Measurements from ENCODE around the gene PROSER3.

PROSER3 gene

DNA sequence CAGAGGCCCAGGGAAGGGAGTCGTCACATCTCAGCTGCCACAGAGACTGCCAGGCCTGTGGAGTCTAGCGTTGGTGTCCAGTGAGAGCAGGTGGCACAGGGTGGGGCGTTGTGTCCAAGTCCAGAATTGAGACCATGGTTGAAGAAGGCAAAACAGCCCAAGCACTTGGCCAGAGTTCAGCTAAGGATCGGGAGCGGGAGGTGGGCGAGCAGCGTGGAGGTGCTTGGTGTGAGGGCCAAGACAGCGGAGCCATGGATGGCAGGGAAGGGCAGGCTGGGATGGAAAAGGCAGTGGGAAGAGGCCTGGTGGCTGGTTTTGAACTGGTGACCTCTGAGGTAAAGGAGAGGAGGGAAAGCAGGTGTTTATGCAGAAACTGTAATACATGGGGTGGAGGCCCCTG is 23.7 kb upstream of the PROSER3 start:
- H3K4me3 ChIP-seq (ENCODE audit: low read depth, low read length, poor library complexity, severe bottlenecking), result no peak overlapping the region
- H3K9me2 ChIP-seq (ENCODE audit: low read depth, low read length), result no peaks in the 10 kb centered on the region
- no peak overlapping the region for H3K4me2 ChIP-seq (ENCODE audit: low read length)
- H4K20me1 ChIP-seq (ENCODE audit: insufficient read depth, low read length), result no peaks in the 10 kb centered on the region
- no peak overlapping the region for H3K27ac ChIP-seq (ENCODE audit: low read depth, low read length, poor library complexity, severe bottlenecking)
- no peak for TF ChIP-seq EZH2 (IDR thresholded peaks at IDR 0.05; ENCODE audit: borderline replicate concordance, low read length)
- TF ChIP-seq, protein P1, sequence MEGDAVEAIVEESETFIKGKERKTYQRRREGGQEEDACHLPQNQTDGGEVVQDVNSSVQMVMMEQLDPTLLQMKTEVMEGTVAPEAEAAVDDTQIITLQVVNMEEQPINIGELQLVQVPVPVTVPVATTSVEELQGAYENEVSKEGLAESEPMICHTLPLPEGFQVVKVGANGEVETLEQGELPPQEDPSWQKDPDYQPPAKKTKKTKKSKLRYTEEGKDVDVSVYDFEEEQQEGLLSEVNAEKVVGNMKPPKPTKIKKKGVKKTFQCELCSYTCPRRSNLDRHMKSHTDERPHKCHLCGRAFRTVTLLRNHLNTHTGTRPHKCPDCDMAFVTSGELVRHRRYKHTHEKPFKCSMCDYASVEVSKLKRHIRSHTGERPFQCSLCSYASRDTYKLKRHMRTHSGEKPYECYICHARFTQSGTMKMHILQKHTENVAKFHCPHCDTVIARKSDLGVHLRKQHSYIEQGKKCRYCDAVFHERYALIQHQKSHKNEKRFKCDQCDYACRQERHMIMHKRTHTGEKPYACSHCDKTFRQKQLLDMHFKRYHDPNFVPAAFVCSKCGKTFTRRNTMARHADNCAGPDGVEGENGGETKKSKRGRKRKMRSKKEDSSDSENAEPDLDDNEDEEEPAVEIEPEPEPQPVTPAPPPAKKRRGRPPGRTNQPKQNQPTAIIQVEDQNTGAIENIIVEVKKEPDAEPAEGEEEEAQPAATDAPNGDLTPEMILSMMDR (IDR thresholded peaks at IDR 0.05; ENCODE audit: low read length), result no peak
- no peaks in the 10 kb centered on the region for H3K4me1 ChIP-seq (ENCODE audit: insufficient read depth, low read length, severe bottlenecking)
- H2AFZ ChIP-seq (ENCODE audit: low read length), result no peak overlapping the region
- no peaks in the 10 kb centered on the region for H3F3A ChIP-seq (ENCODE audit: insufficient read depth, low read length)
- no peaks in the 10 kb centered on the region for H3K27me3 ChIP-seq (ENCODE audit: insufficient read depth, low read length)
- H3K9ac ChIP-seq (ENCODE audit: low read length), result no peak overlapping the region
- no peaks in the 10 kb centered on the region for H3K79me2 ChIP-seq (ENCODE audit: insufficient read depth, low read length)
- H3K36me3 ChIP-seq (ENCODE audit: insufficient read depth, low read length), result peaks cover 91% of the 10 kb centered on the region
- H3K9me3 ChIP-seq (ENCODE audit: low read length), result no peaks in the 10 kb centered on the region

DNA sequence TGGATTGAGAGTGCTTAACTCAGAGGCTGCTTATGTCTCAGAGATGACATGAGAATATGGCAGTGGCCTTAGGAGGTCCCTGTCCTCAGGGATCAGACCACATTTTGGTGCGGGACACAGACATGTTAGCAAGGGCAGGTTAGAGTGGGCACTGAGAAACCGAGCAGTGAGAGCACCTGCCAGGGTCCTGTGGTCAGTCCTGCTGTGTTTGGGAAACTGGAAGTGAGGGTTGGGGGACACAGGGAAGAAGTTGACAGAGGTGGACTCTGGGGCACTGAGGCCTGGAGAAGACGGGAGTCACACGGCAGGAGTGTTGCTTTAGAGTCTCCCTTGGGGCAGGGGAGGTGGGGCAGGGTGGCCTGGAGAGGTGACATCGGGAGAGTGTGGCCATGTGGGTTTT is 23.1 kb upstream of the PROSER3 start:
- no peak overlapping the region for H3K9ac ChIP-seq (ENCODE audit: low read length)
- H3K79me2 ChIP-seq (ENCODE audit: insufficient read depth, low read length), result no peaks in the 10 kb centered on the region
- H3K27me3 ChIP-seq (ENCODE audit: insufficient read depth, low read length), result no peaks in the 10 kb centered on the region
- no peak overlapping the region for H3K4me2 ChIP-seq (ENCODE audit: low read length)
- peaks cover 4% of the 10 kb centered on the region for H3K4me1 ChIP-seq (ENCODE audit: insufficient read depth, low read length, severe bottlenecking)
- H4K20me1 ChIP-seq (ENCODE audit: insufficient read depth, low read length), result no peaks in the 10 kb centered on the region
- H3K9me3 ChIP-seq (ENCODE audit: low read length), result no peaks in the 10 kb centered on the region
- H3F3A ChIP-seq (ENCODE audit: insufficient read depth, low read length), result no peaks in the 10 kb centered on the region
- no peaks in the 10 kb centered on the region for H3K9me2 ChIP-seq (ENCODE audit: low read depth, low read length)
- no peak overlapping the region for H3K4me3 ChIP-seq (ENCODE audit: low read depth, low read length, poor library complexity, severe bottlenecking)
- TF ChIP-seq EZH2 (IDR thresholded peaks at IDR 0.05; ENCODE audit: borderline replicate concordance, low read length), result no peak
- TF ChIP-seq, protein P1 (IDR thresholded peaks at IDR 0.05; ENCODE audit: low read length), result no peak
- H2AFZ ChIP-seq (ENCODE audit: low read length), result no peak overlapping the region
- H3K27ac ChIP-seq (ENCODE audit: low read depth, low read length, poor library complexity, severe bottlenecking), result no peak overlapping the region
- peaks cover 85% of the 10 kb centered on the region for H3K36me3 ChIP-seq (ENCODE audit: insufficient read depth, low read length)

DNA sequence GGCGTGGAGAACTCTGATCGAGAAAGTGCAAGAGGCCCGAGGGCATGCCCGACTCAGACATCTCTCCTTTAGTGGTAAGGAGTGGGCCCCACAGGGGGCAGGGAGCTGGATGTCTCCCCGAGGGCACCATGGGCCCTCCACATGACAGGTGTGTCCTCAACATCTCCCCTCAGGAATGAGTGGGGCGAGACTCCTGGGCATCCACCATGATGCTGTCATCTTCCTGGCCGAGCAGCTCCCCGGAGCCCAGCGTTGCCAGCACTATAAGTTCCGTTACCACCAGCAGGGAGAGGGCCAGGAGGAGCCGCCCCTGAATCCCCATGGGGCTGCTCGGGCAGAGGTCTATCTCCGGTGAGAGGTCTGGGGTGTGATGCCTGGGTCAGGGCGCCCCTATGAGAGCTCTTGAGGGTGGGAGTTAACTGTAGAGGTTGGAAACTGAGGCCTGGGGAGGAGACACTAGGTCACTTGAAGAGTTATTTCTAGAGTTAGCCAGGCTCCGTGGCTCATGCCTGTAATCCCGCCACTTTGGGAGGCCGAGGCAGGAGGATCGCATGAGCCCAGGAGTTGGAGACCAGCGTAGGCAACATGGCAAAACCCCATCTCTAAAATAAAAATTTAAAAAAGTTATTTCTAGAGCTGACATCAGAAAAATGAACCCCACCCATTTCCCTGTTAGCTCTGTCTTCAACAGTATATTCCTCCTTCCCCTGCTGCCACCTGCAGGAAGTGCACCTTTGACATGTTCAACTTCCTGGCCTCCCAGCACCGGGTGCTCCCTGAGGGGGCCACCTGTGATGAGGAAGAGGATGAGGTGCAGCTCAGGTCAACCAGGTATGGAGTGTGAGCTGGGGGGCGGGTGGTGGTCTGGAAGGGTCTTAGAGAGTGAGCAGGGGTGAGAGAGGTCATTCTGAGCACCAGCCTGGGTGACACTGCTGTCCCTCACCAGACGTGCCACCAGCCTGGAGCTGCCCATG is 20.8 kb upstream of the PROSER3 start:
- H4K20me1 ChIP-seq (ENCODE audit: insufficient read depth, low read length), result no peaks in the 10 kb centered on the region

More for the DNA sequence above, 20.8 kb upstream of the PROSER3 start:
- Histone ChIP-seq H2AFZ (ENCODE audit: low read length) (no peak overlapping the region), H3K9me3 (ENCODE audit: low read length) (no peaks in the 10 kb centered on the region), H3K27me3 (ENCODE audit: insufficient read depth, low read length) (no peaks in the 10 kb centered on the region), H3K4me1 (ENCODE audit: insufficient read depth, low read length, severe bottlenecking) (peaks cover 22% of the 10 kb centered on the region), H3K9ac (ENCODE audit: low read length) (no peak overlapping the region), H3K9me2 (ENCODE audit: low read depth, low read length) (no peaks in the 10 kb centered on the region), H3K79me2 (ENCODE audit: insufficient read depth, low read length) (no peaks in the 10 kb centered on the region), H3F3A (ENCODE audit: insufficient read depth, low read length) (no peaks in the 10 kb centered on the region), H3K4me2 (ENCODE audit: low read length) (no peak overlapping the region), H3K4me3 (ENCODE audit: low read depth, low read length, poor library complexity, severe bottlenecking) (no peak overlapping the region), H3K27ac (ENCODE audit: low read depth, low read length, poor library complexity, severe bottlenecking) (no peak overlapping the region), H3K36me3 (ENCODE audit: insufficient read depth, low read length) (peaks cover 62% of the 10 kb centered on the region)
- no peak for TF ChIP-seq EZH2 (IDR thresholded peaks at IDR 0.05; ENCODE audit: borderline replicate concordance, low read length)
- TF ChIP-seq, protein P1 (IDR thresholded peaks at IDR 0.05; ENCODE audit: low read length), result peak; percentile 21; the same call in 1 of the 2 replicates

All from OCI-LY1 (cell line).